Measurements from ENCODE around the gene LRFN5. TPM values are rescaled to one million over a fixed set of nuclear protein-coding genes. Genes with fewer than 3 reads are reported as not detected.
"Not testable (repeated sequence)": the region's sequence is repeated elsewhere in the genome, so short reads cannot be mapped to it uniquely, and the experiment has no call there.

Gene LRFN5
- total RNA-seq, 1 experiment from 2014 or later, result not detected

DNA sequence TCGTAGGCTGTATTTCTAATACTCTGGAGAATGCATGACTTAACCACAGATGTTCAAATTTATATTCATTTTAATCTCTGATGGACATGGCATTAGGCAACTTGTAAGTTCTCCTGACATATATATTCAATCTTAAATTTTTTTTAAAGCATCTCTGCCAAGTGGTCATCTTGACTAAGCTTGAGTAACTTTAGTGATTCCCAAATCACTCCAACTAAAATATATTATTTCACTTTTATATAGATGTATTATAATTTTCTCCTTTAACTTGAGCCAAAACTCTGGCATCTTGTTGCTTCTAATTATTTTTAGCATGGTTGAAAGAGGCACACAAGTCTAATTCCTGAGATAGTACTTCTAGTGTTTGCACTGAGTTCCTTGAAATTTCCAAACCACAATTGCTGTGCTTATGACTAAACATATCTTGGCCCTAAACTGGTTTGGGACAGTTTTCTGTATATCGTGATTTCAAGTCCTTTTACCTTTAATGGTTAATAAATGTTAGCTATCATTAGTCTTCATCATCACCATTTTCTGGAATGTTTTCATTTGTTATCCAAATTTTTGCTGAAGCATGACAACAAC is 8.4 kb downstream of the LRFN5 start:
- DNase-seq (ENCODE audit: low read depth, low spot score), result no peak
- in situ Hi-C loops (cut with HindIII; ENCODE audit: low pct_unique_long_range_greater_than_20kb, low sequenced_read_pairs), result no loop called here

DNA sequence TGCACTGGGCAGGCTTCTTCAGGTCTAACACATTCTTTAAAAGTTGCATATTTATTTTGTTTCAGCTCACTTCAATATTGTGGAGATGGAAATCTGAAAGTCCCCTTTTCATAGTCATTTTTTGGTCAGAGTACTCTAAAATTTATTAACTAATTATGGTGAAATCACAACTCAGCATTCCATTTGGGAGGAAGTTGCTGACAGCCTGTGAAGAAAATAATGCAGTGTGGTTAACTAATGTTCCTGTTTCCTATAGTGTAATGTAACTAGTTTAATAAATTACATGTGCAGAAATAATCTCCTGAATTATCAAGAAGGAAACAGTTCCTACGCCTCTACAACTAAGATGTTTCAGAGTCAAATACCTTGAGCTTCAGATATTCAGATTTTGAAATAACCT is 17.1 kb downstream of the LRFN5 start:
- in situ Hi-C loops (cut with HindIII; ENCODE audit: low pct_unique_long_range_greater_than_20kb, low sequenced_read_pairs), result no loop called here
- no peak for DNase-seq (ENCODE audit: low read depth, low spot score)

DNA sequence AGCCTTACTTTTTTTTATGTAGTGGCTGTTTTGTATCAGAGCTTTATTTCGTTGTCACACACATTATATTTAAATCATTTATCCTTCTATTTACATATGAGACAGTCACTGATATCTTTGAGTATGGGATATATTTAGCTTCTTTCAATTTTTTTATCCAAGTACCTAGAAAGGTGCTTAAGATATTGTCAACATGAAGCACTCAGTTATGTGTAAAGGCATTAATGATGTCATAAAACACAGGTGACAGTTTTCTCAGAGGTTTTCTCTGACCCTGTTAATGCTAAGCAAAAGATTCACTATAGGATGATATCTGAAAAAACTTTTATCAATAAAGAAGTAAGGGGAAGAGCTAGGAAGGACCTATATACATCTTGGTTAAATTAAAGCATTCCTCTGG is 23.2 kb downstream of the LRFN5 start:
- in situ Hi-C loops (cut with HindIII; ENCODE audit: low pct_unique_long_range_greater_than_20kb, low sequenced_read_pairs), result no loop called here
- no peak for DNase-seq (ENCODE audit: low read depth, low spot score)

DNA sequence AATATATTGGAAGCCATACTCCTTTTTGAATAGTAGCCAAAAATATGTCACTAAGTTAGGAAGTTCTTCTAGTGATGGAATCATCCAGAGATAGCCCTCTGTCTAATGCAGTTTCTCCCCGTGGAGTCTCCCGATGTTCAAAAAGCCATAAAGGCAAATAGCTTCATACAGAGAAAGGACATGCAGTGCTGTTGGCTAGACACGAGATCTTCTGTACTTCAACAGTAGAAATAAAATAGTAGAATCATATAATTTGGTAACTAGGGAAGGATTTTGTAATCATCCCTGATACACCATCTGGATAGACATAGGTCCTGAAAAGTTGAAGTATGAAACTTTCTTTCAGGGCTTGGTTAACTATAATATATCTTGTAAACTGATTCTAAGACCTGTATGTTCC is 27.6 kb downstream of the LRFN5 start:
- DNase-seq (ENCODE audit: low read depth, low spot score), result no peak
- in situ Hi-C loops (cut with HindIII; ENCODE audit: low pct_unique_long_range_greater_than_20kb, low sequenced_read_pairs), result no loop called here

DNA sequence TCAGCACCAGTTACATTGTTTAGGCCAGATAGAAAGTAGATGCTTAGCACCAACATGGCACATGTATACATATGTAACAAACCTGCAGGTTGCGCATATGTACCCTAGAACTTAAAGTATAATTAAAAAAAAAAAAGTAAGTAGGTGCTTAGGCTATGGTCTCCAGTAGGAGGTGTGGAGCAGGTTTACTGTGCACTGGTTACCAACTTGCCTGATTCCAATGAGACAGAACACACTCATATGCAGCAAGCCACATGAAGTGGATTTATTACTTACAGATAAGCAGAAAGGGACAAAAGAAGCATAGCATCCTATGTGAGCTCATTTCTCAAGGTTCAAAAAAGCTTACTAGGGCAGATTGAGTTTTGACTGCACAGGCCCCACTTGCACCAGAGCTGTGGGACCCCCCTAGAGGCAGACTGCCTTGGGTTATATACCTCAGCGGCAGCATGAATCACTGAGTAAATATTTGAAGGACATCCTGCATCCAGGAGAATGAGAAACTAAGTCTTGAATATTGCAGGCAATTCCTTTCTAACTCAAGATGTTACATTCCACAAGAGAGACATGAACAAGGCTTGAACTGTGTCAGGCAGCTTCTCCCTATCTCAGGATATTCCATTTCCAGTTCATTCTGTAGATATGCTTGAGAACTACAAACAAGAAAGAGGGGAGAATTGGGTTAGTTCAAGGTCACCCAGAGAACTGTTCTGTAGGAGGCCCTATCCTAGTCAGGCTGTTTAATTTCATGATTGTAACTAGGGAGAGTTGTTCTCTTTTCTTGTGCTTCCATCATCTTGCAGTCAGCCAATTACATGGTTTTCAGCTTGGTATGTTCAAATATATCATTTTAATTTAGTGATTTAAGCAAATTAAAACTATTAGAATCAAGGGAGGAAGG is 30.1 kb downstream of the LRFN5 start:
- DNase-seq (ENCODE audit: low read depth, low spot score), result no peak
- in situ Hi-C loops (cut with HindIII; ENCODE audit: low pct_unique_long_range_greater_than_20kb, low sequenced_read_pairs), result no loop called here

DNA sequence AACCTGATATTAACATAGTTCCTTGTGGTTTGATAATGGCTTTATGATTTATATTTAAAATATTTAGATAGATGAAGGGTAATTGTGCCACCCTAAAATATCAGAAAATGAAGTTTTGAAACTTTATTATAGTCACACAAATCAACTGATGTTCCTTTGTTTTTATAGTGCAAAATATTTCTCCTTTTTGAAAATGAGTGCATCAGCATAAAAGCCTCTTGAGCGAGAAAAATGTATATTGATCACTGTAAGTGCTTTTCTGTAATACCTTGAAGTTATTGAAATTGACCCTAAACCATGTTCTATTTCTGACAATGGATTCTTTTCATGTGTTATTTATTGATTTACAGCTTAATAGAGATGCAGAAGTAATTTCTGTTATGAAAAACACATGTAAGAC is 35.0 kb downstream of the LRFN5 start:
- in situ Hi-C loops (cut with HindIII; ENCODE audit: low pct_unique_long_range_greater_than_20kb, low sequenced_read_pairs), result no loop called here
- no peak for DNase-seq (ENCODE audit: low read depth, low spot score)

DNA sequence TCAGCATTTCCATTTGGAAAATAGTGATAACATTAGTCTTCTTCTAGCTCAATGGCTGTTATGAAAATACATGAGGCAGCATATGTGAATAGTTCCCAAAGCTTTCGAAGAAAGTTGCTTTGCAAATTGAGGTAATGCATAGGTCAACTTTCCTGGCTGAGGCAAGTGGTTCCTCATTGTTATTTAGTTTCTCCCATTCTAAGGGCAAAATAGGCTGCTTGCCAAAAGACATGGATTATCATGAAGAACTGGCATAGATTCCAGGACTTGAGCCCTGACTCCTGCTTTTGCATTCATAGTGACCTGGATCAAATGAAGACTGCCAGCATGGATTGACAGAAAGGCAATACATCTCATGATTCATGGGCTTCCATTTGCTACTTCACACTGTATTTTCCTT is 35.7 kb downstream of the LRFN5 start:
- in situ Hi-C loops (cut with HindIII; ENCODE audit: low pct_unique_long_range_greater_than_20kb, low sequenced_read_pairs), result no loop called here
- DNase-seq (ENCODE audit: low read depth, low spot score), result no peak

DNA sequence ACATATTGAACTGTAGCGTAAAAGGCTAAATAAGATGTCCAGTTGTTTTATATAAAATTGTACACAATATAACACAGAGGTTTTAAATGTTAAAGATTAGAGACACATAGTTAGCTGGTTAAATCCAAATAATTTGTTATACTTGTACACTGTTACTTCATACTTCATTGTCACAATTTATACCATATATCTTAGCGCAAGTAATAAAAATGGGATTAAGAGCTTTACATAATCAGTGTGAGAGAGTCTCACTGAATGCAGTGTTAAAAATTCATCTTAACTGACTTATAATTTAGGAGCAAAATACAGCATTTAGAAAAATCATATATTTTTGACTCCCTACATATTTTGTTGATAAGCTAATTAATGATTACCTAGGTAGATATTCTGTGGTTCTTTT is 36.1 kb downstream of the LRFN5 start:
- no peak for DNase-seq (ENCODE audit: low read depth, low spot score)
- in situ Hi-C loops (cut with HindIII; ENCODE audit: low pct_unique_long_range_greater_than_20kb, low sequenced_read_pairs), result no loop called here

DNA sequence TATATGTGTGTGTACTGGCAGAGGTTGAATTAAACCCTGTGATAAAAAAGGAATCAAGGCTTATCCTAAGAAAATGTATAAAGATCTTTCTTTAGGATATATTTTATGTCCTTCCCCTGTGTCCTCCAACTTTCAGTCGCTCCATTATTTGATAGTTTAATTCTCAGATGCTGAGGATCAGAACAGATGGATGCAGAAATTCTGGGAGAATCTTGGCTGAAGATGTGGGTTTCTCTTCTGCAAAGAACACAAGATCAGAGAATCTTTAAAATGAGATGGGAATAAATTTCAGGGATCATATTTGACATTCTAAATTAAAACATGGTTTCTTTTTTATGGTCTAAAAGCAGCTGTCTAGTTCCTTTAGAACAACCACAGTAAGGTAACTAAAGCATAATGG is 37.9 kb downstream of the LRFN5 start:
- in situ Hi-C loops (cut with HindIII; ENCODE audit: low pct_unique_long_range_greater_than_20kb, low sequenced_read_pairs), result no loop called here

DNA sequence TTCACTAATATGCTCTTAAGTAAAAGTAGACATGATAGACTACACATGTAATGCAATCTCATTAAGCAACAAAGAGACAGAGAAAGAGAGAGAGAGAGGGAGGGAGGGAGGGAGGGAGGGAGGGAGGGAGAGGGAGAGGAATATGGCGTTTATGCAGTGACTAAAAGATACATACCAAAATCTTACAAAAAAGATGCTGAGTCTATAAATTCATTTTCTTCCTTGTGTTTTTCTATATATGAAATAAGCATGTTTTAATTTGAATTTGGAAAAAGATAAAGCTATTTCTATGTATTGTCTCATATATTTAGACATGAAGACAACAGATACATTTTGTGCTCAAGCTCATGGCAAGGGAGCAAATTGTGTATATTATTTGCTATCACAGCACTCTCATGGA is 44.1 kb downstream of the LRFN5 start:
- in situ Hi-C loops (cut with HindIII; ENCODE audit: low pct_unique_long_range_greater_than_20kb, low sequenced_read_pairs), result no loop called here
- DNase-seq (ENCODE audit: low read depth, low spot score), result no peak

More for the DNA sequence above, 37.9 kb downstream of the LRFN5 start:
- no peak for DNase-seq (ENCODE audit: low read depth, low spot score)

DNA sequence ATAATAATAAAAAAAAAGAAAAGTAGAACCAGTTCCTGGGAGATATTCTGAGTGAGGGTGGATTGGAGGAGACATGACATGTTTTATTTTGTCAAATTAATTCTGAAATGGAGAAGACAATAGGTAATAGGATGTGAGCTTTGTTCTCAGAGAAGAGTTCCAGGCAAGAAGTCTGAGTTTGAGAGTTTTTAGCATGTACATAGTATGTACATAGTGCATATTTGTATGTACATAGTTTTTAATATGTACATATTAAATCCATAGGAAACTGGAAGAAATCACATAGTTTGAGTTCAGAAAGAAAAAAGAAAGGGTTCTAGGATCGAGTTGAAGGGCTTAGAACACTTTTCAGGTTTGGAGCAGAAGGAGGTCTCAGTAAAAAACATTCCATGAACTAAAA is 47.5 kb downstream of the LRFN5 start:
- no peak for DNase-seq (ENCODE audit: low read depth, low spot score)
- in situ Hi-C loops (cut with HindIII; ENCODE audit: low pct_unique_long_range_greater_than_20kb, low sequenced_read_pairs), result no loop called here

DNA sequence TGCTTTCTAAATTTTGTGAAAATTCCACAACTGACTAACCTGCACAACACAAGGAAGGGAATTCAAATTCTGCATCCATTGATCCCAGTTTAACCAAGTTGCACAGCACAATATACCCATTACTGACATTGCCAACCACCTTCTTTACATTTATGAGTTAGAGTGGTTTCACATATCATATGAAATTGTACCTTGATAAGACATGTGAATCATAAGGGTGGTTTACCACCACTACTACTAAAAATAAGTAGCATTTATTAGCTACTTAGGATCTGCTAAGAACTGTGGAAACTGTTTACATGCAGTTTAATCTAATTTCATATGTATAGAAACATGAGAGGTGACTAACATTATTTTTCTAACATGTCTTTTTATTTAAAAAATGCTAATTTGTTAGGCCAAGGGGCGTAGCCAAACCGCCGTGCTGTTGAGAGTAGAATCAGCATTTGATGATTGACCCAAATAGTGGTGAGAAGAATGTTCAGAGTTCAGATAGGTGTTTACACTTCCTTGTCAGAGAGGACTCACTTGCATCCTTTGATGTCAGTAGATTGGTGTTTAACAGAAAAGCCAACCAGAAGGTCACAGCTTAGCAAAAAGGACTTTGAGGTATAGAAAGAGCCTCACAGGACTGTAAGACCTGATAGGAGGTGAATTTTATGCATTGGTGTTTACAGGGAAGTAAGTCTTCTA is 56.2 kb downstream of the LRFN5 start:
- no peak for DNase-seq (ENCODE audit: low read depth, low spot score)
- in situ Hi-C loops (cut with HindIII; ENCODE audit: low pct_unique_long_range_greater_than_20kb, low sequenced_read_pairs), result no loop called here

DNA sequence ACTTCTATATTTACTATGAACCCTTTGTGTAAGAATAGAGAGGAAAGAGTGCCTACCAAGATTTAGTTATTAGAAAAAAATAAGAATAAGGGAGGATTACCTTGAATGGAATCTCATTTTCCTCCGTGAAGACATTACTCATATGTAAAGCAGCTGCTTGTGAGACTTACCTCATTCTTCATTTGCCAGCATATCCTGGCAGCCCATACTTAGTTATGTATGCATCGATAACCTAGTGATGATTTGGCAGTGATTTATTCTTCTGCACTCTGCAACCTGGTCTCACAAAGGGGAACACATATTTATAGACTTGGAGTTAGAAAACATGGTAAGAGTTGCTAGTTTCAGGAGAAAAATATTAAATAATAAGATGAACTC is 56.8 kb downstream of the LRFN5 start:
- in situ Hi-C loops (cut with HindIII; ENCODE audit: low pct_unique_long_range_greater_than_20kb, low sequenced_read_pairs), result no loop called here
- DNase-seq (ENCODE audit: low read depth, low spot score), result no peak

DNA sequence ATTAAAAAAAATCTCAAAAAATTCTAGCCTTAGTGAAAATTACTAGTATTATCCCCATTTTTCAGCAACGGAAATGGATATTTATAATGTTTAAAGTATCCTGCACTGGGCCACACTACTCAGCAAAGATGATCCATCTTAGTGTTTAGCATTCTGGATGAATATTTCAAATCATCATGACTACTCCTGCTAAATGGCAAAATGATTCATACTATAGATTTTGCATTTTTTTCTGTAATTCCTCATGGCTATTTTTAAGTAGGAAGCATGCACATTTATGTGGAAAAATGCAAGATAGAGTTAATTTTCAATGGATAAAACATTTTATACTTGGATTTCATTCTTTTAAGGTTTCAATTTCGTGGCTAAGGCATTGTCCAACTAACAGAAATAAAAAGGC is 59.6 kb downstream of the LRFN5 start:
- in situ Hi-C loops (cut with HindIII; ENCODE audit: low pct_unique_long_range_greater_than_20kb, low sequenced_read_pairs), result no loop called here
- DNase-seq (ENCODE audit: low read depth, low spot score), result no peak

DNA sequence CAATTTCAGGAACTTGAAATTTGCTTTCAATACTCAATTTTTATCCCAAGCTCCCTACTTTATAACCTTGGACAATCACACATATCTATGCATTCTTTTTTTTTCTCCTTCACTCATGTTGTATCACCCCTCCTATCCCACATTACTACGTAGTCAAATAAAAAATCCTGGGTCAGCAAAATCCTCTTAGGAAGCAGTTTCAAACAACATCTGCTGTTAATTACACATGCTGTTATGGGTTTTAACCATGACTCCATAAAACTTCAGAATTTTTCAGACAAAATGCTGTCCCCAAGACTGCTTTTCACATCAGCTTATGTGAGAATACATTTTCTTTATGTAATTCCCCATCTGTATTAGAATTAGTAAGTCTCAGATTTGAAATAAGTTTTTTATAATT is 61.7 kb downstream of the LRFN5 start:
- in situ Hi-C loops (cut with HindIII; ENCODE audit: low pct_unique_long_range_greater_than_20kb, low sequenced_read_pairs), result no loop called here
- no peak for DNase-seq (ENCODE audit: low read depth, low spot score)

DNA sequence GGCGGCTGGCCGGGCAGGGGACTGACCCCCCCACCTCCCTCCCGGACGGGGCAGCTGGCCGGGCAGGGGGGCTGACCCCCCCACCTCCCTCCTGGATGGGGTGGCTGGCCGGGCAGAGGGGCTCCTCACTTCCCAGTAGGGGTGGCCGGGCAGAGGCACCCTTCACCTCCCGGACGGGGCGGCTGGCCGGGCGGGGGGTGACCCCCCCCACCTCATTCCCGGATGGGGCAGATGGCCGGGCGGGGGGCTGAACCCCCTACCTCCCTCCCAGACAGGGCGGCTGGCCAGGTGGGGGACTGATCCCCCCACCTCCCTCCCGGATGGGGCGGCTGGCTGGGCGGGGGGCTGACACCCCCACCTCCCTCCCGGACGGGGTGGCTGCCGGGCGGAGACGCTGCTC is 66.9 kb downstream of the LRFN5 start:
- DNase-seq (ENCODE audit: low read depth, low spot score); in situ Hi-C loops (cut with HindIII; ENCODE audit: low pct_unique_long_range_greater_than_20kb, low sequenced_read_pairs): not testable (repeated sequence)

DNA sequence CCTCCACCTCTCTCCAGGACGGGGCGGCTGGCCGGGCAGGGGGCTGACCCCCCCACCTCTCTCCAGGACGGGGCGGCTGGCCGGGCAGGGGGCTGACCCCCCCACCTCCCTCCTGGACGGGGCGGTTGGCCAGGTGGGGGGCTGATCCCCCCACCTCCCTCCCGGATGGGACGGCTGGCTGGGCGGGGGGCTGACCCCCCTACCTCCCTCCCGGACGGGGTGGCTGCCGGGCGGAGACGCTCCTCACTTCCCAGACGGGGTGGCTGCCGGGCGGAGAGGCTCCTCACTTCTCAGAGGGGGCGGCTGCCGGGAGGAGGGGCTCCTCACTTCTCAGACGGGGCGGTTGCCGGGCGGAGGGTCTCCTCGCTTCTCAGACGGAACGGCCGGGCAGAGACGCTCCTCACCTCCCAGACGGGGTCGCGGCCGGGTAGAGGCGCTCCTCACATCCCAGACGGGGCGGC is 67.9 kb downstream of the LRFN5 start:
- in situ Hi-C loops (cut with HindIII; ENCODE audit: low pct_unique_long_range_greater_than_20kb, low sequenced_read_pairs), result not testable (repeated sequence)

DNA sequence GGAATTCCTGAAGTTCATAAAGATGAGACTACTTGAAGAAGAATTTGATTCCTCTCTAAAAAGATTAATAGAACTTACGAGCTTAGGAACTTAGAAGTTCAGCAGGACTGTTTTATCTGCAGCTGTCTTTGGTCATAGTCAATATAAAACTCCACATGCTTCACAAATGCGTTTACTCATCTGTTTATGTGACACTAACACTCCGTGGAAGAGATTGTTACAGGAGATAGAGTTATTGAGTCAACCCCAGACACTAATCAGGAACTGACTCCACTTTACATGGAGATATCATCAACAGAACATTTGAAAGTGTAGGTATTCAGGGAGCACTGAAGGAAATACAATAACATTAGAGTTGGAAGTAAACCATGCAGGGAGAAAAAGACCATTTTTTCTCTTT is 92.8 kb downstream of the LRFN5 start:
- in situ Hi-C loops (cut with HindIII; ENCODE audit: low pct_unique_long_range_greater_than_20kb, low sequenced_read_pairs), result no loop called here
- DNase-seq (ENCODE audit: low read depth, low spot score), result no peak

More for the DNA sequence above, 67.9 kb downstream of the LRFN5 start:
- not testable (repeated sequence) for DNase-seq (ENCODE audit: low read depth, low spot score)
